DMS 273 (cell line): Measurements from ENCODE around the gene ELOVL2.
"Not testable (repeated sequence)": the region's sequence is repeated elsewhere in the genome, so short reads cannot be mapped to it uniquely, and the experiment has no call there.

Experiments used
- DNase-seq: peaks from one replicate; lab custom pipeline; 2025; ENCODE audit not compliant: unreplicated experiment; lab: John Stamatoyannopoulos, UW

ELOVL2 gene

GRCh38 chr6:11043961-11044711, at the start of gene ELOVL2:
ELOVL2 (minus strand) TSS chr6:11044305; CDS start chr6:11044230, 75 bp downstream.
- DNase-seq = peak; percentile 87

GRCh38 chr6:11093376-11093625, 49.2 kb upstream of the ELOVL2 start:
- no peak for DNase-seq

- DNase-seq = peak; percentile 87
Measured at GRCh38 chr6:11092668-11093375, 48.7 kb upstream of the ELOVL2 start.

- DNase-seq = not testable (repeated sequence)
Measured at GRCh38 chr6:11091141-11091540, 47.0 kb upstream of the ELOVL2 start.

GRCh38 chr6:11089695-11090094, 45.6 kb upstream of the ELOVL2 start:
- DNase-seq = no peak

GRCh38 chr6:11087141-11087812, 43.2 kb upstream of the ELOVL2 start:
- not testable (repeated sequence) for DNase-seq

- DNase-seq = no peak
Measured at GRCh38 chr6:11085758-11086435, 41.8 kb upstream of the ELOVL2 start.

- no peak for DNase-seq
Measured at GRCh38 chr6:11083956-11084355, 39.9 kb upstream of the ELOVL2 start.

GRCh38 chr6:11083491-11083890, 39.4 kb upstream of the ELOVL2 start:
- DNase-seq = no peak

- DNase-seq = no peak
Measured at GRCh38 chr6:11080296-11080695, 36.2 kb upstream of the ELOVL2 start.

GRCh38 chr6:11078266-11078665, 34.2 kb upstream of the ELOVL2 start:
- no peak for DNase-seq

GRCh38 chr6:11076540-11076939, 32.4 kb upstream of the ELOVL2 start:
- peak; percentile 14 for DNase-seq

- DNase-seq = no peak
Measured at GRCh38 chr6:11072101-11072500, 28.0 kb upstream of the ELOVL2 start.

- DNase-seq = no peak
Measured at GRCh38 chr6:11069760-11070159, 25.7 kb upstream of the ELOVL2 start.

GRCh38 chr6:11067348-11067747, 23.2 kb upstream of the ELOVL2 start:
- DNase-seq = no peak

- DNase-seq = no peak
Measured at GRCh38 chr6:11066505-11067347, 22.6 kb upstream of the ELOVL2 start.

GRCh38 chr6:11065436-11066202, 21.5 kb upstream of the ELOVL2 start:
- DNase-seq = no peak

- peak; percentile 55 for DNase-seq
Measured at GRCh38 chr6:11064836-11065235, 20.7 kb upstream of the ELOVL2 start.

- no peak for DNase-seq
Measured at GRCh38 chr6:11062715-11063114, 18.6 kb upstream of the ELOVL2 start.

- DNase-seq = no peak
Measured at GRCh38 chr6:11062083-11062482, 18.0 kb upstream of the ELOVL2 start.
